Neutrophil (primary cell): ENCODE data around the gene BPIFB6.

ENCODE experiments used
- H3K27ac ChIP-seq: fragments of 200-600 bp; sonication (generic); 2 replicates; pipeline ENCODE4 v1.5.1; 2016; ENCODE audit warnings: mild to moderate bottlenecking, moderate library complexity
- H3K27me3 ChIP-seq: fragments of 200-600 bp; sonication (generic); 2 replicates; pipeline ENCODE4 v1.6.0; 2016; ENCODE audit warnings: mild to moderate bottlenecking
- H3K36me3 ChIP-seq: fragments of 200-600 bp; sonication (generic); 2 replicates; pipeline ENCODE4 v1.5.1; 2017
- H3K4me1 ChIP-seq, 2 experiments: fragments of 200-600 bp in 1 of 2; sonication (generic) in 1 of 2; 1 replicate in 1 of 2; 2 replicates in 1 of 2; pipeline versions ENCODE4 v1.5.1 to v1.6.1; 2013 to 2016; ENCODE audit warnings: low read depth in 1 of 2, low read length in 1 of 2, mild to moderate bottlenecking in 1 of 2, moderate library complexity in 1 of 2; ENCODE audit not compliant: control insufficient read depth in 1 of 2, insufficient read depth in 1 of 2
- H3K4me3 ChIP-seq, 2 experiments: fragments of 200-600 bp in 1 of 2; sonication (generic) in 1 of 2; 1 replicate in 1 of 2; 2 replicates in 1 of 2; pipeline ENCODE4 v1.5.1; 2013 to 2016; ENCODE audit warnings: low read depth in 1 of 2, low read length in 1 of 2, mild to moderate bottlenecking in 1 of 2, moderate library complexity in 1 of 2
- H3K9me3 ChIP-seq: fragments of 200-600 bp; sonication (generic); 2 replicates; pipeline ENCODE4 v1.5.1; 2016
- TF ChIP-seq, protein P1 (sequence below): fragments of 200-600 bp; sonication (generic); IDR thresholded peaks from 2 replicates; pipeline ENCODE4 v1.5.1; 2016; ENCODE audit warnings: antibody characterized with exemption

The BPIFB6 gene

DNA sequence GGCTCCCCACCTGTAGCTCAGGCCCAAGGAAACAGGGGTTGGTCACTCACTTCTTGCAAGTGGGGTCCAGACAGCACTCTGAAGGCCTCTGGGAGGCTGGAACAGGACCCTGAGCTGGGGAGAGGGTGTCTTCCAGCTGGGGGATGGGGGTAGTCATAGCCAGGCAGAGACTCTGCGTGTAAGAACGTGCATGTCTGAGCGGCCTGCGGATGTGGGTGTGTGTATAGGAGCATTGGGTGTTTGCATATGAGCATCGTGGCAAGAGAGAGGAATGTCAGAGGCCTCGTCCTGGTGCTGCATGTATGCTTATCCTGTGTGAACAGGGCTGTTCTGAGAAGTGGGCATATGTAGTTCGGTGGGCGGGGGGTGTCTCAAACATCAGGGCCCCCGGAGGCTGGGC, 34.3 kb downstream of the BPIFB6 start:
- peaks cover 0 to 6% of the 10 kb centered on the region in 2 experiments for H3K4me1 ChIP-seq
- H3K27ac ChIP-seq, result no peak overlapping the region
- TF ChIP-seq, protein P1, sequence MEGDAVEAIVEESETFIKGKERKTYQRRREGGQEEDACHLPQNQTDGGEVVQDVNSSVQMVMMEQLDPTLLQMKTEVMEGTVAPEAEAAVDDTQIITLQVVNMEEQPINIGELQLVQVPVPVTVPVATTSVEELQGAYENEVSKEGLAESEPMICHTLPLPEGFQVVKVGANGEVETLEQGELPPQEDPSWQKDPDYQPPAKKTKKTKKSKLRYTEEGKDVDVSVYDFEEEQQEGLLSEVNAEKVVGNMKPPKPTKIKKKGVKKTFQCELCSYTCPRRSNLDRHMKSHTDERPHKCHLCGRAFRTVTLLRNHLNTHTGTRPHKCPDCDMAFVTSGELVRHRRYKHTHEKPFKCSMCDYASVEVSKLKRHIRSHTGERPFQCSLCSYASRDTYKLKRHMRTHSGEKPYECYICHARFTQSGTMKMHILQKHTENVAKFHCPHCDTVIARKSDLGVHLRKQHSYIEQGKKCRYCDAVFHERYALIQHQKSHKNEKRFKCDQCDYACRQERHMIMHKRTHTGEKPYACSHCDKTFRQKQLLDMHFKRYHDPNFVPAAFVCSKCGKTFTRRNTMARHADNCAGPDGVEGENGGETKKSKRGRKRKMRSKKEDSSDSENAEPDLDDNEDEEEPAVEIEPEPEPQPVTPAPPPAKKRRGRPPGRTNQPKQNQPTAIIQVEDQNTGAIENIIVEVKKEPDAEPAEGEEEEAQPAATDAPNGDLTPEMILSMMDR, result no peak
- H3K4me3 ChIP-seq, result no peak overlapping the region
- H3K36me3 ChIP-seq, result no peaks in the 10 kb centered on the region
- no peaks in the 10 kb centered on the region for H3K9me3 ChIP-seq
- H3K27me3 ChIP-seq, result peaks cover 4% of the 10 kb centered on the region

DNA sequence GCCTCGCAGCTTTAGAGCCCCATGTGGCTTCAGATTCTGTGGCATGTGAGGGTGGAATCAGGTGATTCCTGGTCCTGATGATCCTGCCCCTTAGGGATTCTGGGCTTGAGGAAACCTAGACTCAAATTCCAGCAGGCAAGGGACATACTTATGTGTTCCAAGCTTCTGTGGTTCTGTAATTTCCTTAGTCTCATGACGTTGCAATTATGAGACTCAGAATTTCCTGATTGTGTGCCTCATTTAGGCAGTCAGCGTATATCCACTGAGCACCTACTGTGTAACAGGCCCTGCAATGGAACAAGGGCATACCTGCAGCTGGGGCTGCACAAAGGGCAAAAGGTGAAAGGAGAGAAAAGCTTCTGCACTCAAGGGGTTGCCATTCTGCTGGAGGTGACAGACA, 36.4 kb downstream of the BPIFB6 start:
- no peaks in the 10 kb centered on the region for H3K9me3 ChIP-seq
- H3K4me1 ChIP-seq, result peaks cover 0 to 6% of the 10 kb centered on the region in 2 experiments
- H3K36me3 ChIP-seq, result no peaks in the 10 kb centered on the region
- no peak overlapping the region for H3K4me3 ChIP-seq
- H3K27me3 ChIP-seq, result no peaks in the 10 kb centered on the region
- TF ChIP-seq, protein P1, result no peak
- no peak overlapping the region for H3K27ac ChIP-seq

- no peaks in the 10 kb centered on the region for H3K36me3 ChIP-seq
Observed at GRCh38 chr20:33068251-33068939, 36.9 kb downstream of the BPIFB6 start.

DNA sequence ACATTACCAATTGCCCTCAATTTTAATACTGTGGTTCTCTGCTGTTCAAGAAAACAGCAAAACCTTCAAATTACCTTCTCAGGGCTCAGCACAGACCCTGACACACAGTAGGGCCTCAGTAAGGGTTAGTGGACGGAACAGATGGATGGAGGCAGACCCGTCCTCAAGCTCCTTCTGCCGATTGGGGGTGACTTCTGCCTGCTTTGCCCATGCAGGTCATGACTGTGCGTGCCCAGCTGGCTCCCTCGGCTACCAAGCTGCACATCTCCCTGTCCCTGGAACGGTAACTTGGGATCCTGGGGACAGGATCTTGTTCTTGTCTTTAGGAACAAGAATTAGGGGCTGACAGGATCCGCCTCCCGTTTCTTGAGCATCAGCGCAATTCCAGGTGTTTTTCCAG, 38.2 kb downstream of the BPIFB6 start:
- TF ChIP-seq, protein P1, result no peak
- H3K27me3 ChIP-seq, result no peaks in the 10 kb centered on the region
- peaks cover 0 to 6% of the 10 kb centered on the region in 2 experiments for H3K4me1 ChIP-seq
- H3K9me3 ChIP-seq, result no peaks in the 10 kb centered on the region
- no peak overlapping the region for H3K4me3 ChIP-seq
- no peaks in the 10 kb centered on the region for H3K36me3 ChIP-seq
- H3K27ac ChIP-seq, result no peak overlapping the region

More at GRCh38 chr20:33068251-33068939, 36.9 kb downstream of the BPIFB6 start:
- no peak overlapping the region for H3K27ac ChIP-seq
- H3K9me3 ChIP-seq, result no peaks in the 10 kb centered on the region
- no peak overlapping the region for H3K4me3 ChIP-seq
- TF ChIP-seq, protein P1, result no peak
- H3K4me1 ChIP-seq, result peaks cover 0 to 6% of the 10 kb centered on the region in 2 experiments
- H3K27me3 ChIP-seq, result no peaks in the 10 kb centered on the region

DNA sequence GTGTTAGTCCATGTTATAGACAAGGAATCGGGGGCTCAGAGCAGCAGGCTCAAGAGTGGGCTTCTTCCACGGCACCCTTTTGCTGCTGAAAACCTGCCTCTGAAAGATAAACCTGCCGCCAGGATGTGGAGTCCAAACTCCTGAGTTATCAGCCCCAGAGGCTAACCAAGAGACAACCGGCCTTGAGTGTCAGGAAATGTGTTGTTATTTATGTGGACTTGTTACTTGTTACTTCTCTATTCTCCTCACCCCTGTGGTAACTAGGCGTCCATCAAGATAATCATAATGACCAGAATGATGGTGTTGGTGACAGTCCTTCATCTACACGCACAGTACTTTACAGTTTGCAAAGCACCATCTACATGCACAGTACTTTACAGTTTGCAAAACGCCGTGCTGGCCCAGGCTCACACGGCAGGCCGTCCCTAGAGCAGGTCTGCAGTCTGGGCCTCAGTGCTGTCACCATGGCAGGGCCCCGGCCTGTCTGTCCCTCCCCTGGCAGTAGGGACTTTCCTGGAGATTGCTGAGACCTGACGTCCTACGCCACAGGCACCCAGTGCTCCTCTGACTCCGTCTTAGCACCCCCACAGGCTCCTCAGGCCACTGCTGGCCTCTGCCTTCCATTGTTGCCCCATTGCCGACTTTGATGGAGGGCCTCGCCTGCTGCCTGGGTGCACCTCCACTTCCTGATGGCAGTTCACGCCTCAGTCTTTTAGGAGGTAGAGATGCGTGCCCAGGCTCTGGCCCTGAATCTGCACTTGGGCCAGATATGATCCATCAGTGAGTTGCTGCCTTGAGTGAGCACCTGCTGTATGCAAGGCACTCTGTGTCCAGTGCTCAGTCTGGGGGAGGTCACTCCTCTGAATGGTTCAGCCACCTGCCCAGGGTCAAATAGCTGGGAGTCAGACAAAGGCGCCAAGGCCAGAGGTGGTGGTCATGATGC, 38.9 kb downstream of the BPIFB6 start:
- no peak overlapping the region for H3K4me3 ChIP-seq
- no peaks in the 10 kb centered on the region for H3K36me3 ChIP-seq
- no peaks in the 10 kb centered on the region for H3K9me3 ChIP-seq
- H3K4me1 ChIP-seq, result peaks cover 0 to 6% of the 10 kb centered on the region in 2 experiments
- TF ChIP-seq, protein P1, result no peak
- no peaks in the 10 kb centered on the region for H3K27me3 ChIP-seq
- no peak overlapping the region for H3K27ac ChIP-seq
